ENCODE measurements around the gene CD82. TPM values are rescaled to one million over a fixed set of nuclear protein-coding genes. Genes with fewer than 3 reads are reported as not detected.

The CD82 gene
- total RNA-seq, 2 experiments from 2014 or later: 1.2 to 6.4 TPM

DNA sequence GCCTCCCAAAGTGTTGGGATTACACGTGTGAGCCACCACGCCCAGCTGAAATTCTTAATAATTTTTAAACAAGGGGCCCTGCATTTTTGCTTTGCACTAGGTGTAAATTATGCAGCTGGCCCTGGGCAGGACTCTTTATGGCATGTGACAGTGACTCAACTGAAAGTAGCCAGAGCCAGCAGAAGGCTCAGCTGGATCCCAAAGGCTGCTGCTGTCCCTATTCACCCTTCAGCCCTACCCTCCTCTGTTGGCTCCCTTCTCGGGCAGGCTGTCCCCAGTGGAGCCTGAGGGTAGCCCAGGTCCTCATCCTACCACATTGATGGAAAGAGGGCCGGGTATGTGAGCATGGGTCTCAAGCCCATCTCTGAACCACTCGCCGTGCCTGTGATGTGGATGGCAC, 45.6 kb downstream of the CD82 start:
- TF ChIP-seq, protein P1, sequence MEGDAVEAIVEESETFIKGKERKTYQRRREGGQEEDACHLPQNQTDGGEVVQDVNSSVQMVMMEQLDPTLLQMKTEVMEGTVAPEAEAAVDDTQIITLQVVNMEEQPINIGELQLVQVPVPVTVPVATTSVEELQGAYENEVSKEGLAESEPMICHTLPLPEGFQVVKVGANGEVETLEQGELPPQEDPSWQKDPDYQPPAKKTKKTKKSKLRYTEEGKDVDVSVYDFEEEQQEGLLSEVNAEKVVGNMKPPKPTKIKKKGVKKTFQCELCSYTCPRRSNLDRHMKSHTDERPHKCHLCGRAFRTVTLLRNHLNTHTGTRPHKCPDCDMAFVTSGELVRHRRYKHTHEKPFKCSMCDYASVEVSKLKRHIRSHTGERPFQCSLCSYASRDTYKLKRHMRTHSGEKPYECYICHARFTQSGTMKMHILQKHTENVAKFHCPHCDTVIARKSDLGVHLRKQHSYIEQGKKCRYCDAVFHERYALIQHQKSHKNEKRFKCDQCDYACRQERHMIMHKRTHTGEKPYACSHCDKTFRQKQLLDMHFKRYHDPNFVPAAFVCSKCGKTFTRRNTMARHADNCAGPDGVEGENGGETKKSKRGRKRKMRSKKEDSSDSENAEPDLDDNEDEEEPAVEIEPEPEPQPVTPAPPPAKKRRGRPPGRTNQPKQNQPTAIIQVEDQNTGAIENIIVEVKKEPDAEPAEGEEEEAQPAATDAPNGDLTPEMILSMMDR (conservative IDR thresholded peaks at IDR 0.05; ENCODE audit: low read length): no peak
- no peak for TF ChIP-seq EZH2phosphoT487 (IDR thresholded peaks at IDR 0.05; ENCODE audit: borderline replicate concordance, low read depth, low read length)
- Histone ChIP-seq H2AFZ (ENCODE audit: low read length) (no peak overlapping the region), H3K9me3 (ENCODE audit: low read length) (no peaks in the 10 kb centered on the region), H3K36me3 (ENCODE audit: insufficient read depth, low read length) (no peaks in the 10 kb centered on the region), H3K4me3 (ENCODE audit: low read depth, low read length, poor library complexity, severe bottlenecking) (no peak overlapping the region), H3K79me2 (ENCODE audit: insufficient read depth, low read depth, low read length) (no peaks in the 10 kb centered on the region), H4K20me1 (ENCODE audit: insufficient read depth, low read length) (no peaks in the 10 kb centered on the region), H3K4me1 (ENCODE audit: insufficient read depth, low read length, poor library complexity, severe bottlenecking) (peaks cover 45% of the 10 kb centered on the region), H3K4me2 (ENCODE audit: low read length) (no peak overlapping the region), H3K9me2 (ENCODE audit: insufficient read depth, low read length) (no peaks in the 10 kb centered on the region), H3K27ac (ENCODE audit: low read depth, low read length, poor library complexity, severe bottlenecking) (no peak overlapping the region)
- POLR2A ChIA-PET: interaction anchor here (0.8 to 3.9 kb wide), 5 partner anchors 9 to 52 kb away, joined by 3 to 22 read pairs (median 3); partner anchors contain the start of gene CD82
- intact Hi-C loops (cut with micrococcal nuclease; ENCODE audit: unreplicated experiment): loop anchor here (1.0 to 10.0 kb wide), 2 partner anchors 52 to 326 kb away; no protein-coding TSS in a partner anchor
- CTCF ChIA-PET (ENCODE audit: unreplicated experiment): interaction anchor here (1.0 to 2.8 kb wide), 4 partner anchors 11 to 54 kb away, joined by 4 to 10 read pairs (median 6); partner anchors contain the start of gene CD82
- no TSS peak for BruUV-seq (replicated peaks)
- no peak for DNase-seq (ENCODE audit: low spot score)

DNA sequence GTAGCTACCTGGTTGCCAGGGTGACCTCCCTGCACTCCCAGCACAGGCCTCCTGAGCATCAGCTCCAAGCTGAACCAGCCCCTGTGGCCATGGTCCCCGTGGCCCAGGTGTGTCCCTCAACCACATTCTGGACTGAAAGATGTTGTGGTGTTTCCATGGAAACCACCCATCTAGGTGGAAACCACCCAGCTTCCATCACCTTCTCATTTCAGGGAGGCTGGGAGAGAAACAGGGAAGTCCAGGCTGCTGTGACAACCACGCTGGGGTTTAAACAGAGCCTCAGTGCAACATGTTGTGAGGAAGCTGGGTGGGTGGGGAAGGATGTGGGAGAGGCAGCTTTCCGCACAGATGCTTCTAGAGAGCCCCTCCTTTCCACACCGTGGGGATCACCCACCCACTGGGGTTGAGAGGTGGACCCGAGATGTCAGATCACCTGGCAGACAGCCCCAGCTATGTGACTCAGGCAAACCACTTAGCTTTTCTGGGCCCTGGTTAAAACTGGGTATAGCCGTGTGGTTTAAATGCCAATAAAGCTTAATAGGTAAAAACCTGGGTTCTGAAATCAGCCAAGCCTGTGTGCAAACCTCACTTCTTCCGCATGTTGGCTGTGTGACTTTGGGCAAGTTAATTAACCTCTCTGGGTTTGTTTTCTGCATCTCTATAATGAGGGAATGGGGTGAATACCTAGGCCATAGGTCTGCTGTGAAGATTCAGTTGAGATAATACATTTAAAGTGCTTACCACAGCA, 46.4 kb downstream of the CD82 start:
- CTCF ChIA-PET (ENCODE audit: unreplicated experiment): interaction anchor here (1.0 to 2.8 kb wide), 4 partner anchors 12 to 55 kb away, joined by 4 to 10 read pairs (median 6); partner anchors contain the start of gene CD82
- no peaks in the 10 kb centered on the region for H3K36me3 ChIP-seq (ENCODE audit: insufficient read depth, low read length)
- H3K4me2 ChIP-seq (ENCODE audit: low read length): no peak overlapping the region; the same call in 1 of the 2 replicates
- peak; percentile 23 for DNase-seq (ENCODE audit: low spot score)
- H4K20me1 ChIP-seq (ENCODE audit: insufficient read depth, low read length): no peaks in the 10 kb centered on the region
- H2AFZ ChIP-seq (ENCODE audit: low read length): no peak overlapping the region
- intact Hi-C loops (cut with micrococcal nuclease; ENCODE audit: unreplicated experiment): loop anchor here (1.0 to 10.0 kb wide), 2 partner anchors 53 to 327 kb away; no protein-coding TSS in a partner anchor
- no peak overlapping the region for H3K4me3 ChIP-seq (ENCODE audit: low read depth, low read length, poor library complexity, severe bottlenecking)
- no TSS peak for BruUV-seq (replicated peaks)
- no peaks in the 10 kb centered on the region for H3K9me3 ChIP-seq (ENCODE audit: low read length)
- peaks cover 51% of the 10 kb centered on the region for H3K4me1 ChIP-seq (ENCODE audit: insufficient read depth, low read length, poor library complexity, severe bottlenecking)
- no peak overlapping the region for H3K27ac ChIP-seq (ENCODE audit: low read depth, low read length, poor library complexity, severe bottlenecking)
- no peak for TF ChIP-seq EZH2phosphoT487 (IDR thresholded peaks at IDR 0.05; ENCODE audit: borderline replicate concordance, low read depth, low read length)
- TF ChIP-seq, protein P1 (conservative IDR thresholded peaks at IDR 0.05; ENCODE audit: low read length): no peak
- no peaks in the 10 kb centered on the region for H3K79me2 ChIP-seq (ENCODE audit: insufficient read depth, low read depth, low read length)
- H3K9me2 ChIP-seq (ENCODE audit: insufficient read depth, low read length): no peaks in the 10 kb centered on the region
- POLR2A ChIA-PET: interaction anchor here (0.6 to 3.9 kb wide), 7 partner anchors 8 to 125 kb away, joined by 3 to 22 read pairs (median 4); partner anchors contain the start of gene CD82
